Tibial artery (tissue), 4 donors: ENCODE data around the gene FLII.

Experiments
- DNase-seq, 2 donors: peaks; one replicate each; pipeline ENCODE4 v3.0.0-alpha.2; 2019
- H3K27ac ChIP-seq, 2 donors: fragments of 200-600 bp; sonication (generic) in 1 of 2; 1 replicate in 1 of 2; 2 replicates in 1 of 2; pipeline ENCODE4 v1.5.1; 2018 to 2019; ENCODE audit warnings: mild to moderate bottlenecking in 1 of 2
- H3K27me3 ChIP-seq, 2 donors: fragments of 200-600 bp; sonication (generic) in 1 of 2; one replicate each; pipeline versions ENCODE4 v1.5.1 to v1.6.0; 2016 to 2019
- H3K36me3 ChIP-seq, 3 donors: fragments of 200-600 bp; sonication (generic) in 2 of 3; one replicate each; pipeline ENCODE4 v1.5.1; 2016 to 2019; ENCODE audit warnings: mild to moderate bottlenecking in 2 of 3
- H3K4me1 ChIP-seq, 4 donors: fragments of 200-600 bp; sonication (generic) in 2 of 4; 1 replicate in 3 of 4; 2 replicates in 1 of 4; pipeline ENCODE4 v1.5.1; 2016 to 2019
- H3K4me3 ChIP-seq, 2 donors: fragments of 200-600 bp; sonication (generic) in 1 of 2; 1 replicate in 1 of 2; 2 replicates in 1 of 2; pipeline ENCODE4 v1.5.1; 2018 to 2019; ENCODE audit warnings: mild to moderate bottlenecking in 2 of 2
- H3K9me3 ChIP-seq, 3 donors: fragments of 200-600 bp; sonication (generic) in 1 of 3; one replicate each; pipeline ENCODE4 v1.5.1; 2016 to 2019
- CTCF ChIP-seq, 2 experiments: fragments of 200-600 bp in 1 of 2; fragments of 450-650 bp in 1 of 2; IDR thresholded peaks; one replicate each; pipeline ENCODE4 v1.5.1; 2017 to 2019; ENCODE audit warnings: antibody characterized with exemption in 2 of 2, mild to moderate bottlenecking in 1 of 2, moderate library complexity in 1 of 2
- intact Hi-C: fragments of 100-400 bp; cut with DNase I; formaldehyde crosslinking; loops from one replicate; pipeline ENCODE4 v1.15.0; 2023; ENCODE audit warnings: low total_unique reads

The FLII gene

DNA sequence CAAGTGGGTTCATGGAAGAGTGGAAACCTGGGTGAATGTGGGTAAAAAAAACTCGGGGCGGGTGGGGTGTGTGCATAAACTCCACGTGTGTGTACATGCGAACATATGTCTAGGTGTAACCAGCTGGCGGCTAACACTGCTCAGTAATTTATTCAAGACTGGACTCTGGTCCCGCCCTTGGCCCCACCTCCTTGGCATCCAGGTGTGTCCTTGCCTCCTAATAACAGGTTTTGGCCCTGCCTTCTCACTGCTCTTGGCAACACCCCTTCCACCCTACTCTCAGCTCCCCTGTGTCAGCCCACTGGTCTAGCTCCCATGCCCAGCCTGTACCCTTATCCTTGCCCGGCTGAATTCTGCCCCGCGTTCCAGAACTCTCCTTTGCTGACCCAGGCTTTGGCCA is 8.3 kb downstream of the FLII start:
- no peak for TF ChIP-seq CTCF (IDR thresholded peaks at IDR 0.05)
- no peak for DNase-seq
- Histone ChIP-seq H3K36me3 (peaks cover 81 to 100% (median 97%) of the 10 kb centered on the region in 3 donors), H3K4me1 (peaks cover 0 to 24% (median 0%) of the 10 kb centered on the region in 4 donors), H3K9me3 (no peaks in the 10 kb centered on the region), H3K4me3 (no peak overlapping the region), H3K27ac (no peak overlapping the region), H3K27me3 (no peaks in the 10 kb centered on the region)
- intact Hi-C loops: no loop called here

DNA sequence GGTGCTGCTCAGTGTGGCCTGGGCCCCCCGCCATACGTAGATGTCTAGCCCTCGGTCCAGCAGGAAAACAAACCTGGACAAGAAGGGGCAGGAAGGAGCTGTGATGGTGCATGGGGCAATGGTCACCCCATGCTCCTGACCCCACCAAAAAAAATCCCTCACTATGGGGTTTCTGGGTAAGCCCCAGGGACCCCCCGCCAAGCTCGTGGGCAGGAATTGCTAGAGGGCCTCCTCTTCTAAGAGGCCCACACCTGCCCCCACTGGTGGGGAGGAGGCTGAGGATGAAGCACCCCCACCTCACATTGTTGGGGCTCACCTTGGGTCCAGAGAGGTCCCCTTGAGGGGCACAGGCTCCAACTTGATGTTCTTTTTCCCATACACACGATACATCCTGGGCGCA is 9.7 kb downstream of the FLII start:
- no peak overlapping the region for H3K27ac ChIP-seq

DNA sequence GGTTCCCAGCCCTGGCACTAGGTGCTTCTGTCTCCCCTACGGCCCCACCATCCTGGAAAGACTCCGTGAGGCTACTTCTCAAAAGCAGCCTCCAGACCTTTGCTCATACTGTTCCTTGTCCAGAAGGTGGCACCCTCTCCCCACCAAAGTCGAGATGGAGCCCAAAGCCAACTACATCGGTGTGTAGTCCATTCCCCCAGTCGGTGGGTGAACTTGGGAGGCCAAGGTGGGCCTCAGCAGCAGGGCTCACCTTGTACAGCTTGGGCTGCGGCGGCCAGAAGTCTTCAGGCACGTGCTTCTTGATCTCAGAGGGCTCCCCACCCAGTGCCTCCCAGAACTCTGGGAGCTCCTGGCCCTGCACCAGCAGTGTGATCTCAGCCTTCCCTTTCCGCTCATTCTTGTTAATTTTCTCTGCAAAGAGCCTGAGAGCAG is 10.2 kb downstream of the FLII start:
- Histone ChIP-seq H3K9me3 (no peaks in the 10 kb centered on the region), H3K27ac (no peak overlapping the region), H3K36me3 (peaks cover 68 to 100% (median 96%) of the 10 kb centered on the region in 3 donors), H3K27me3 (no peaks in the 10 kb centered on the region), H3K4me3 (no peak overlapping the region), H3K4me1 (peaks cover 0 to 18% (median 0%) of the 10 kb centered on the region in 4 donors)
- intact Hi-C loops: no loop called here
- peak; percentile 59 to 63 for TF ChIP-seq CTCF (IDR thresholded peaks at IDR 0.05)
- DNase-seq: peak; percentile 48 to 79

More for the DNA sequence above, 9.7 kb downstream of the FLII start:
- Histone ChIP-seq H3K9me3 (no peaks in the 10 kb centered on the region), H3K4me1 (peaks cover 0 to 23% (median 0%) of the 10 kb centered on the region in 4 donors), H3K27me3 (no peaks in the 10 kb centered on the region), H3K36me3 (peaks cover 73 to 100% (median 96%) of the 10 kb centered on the region in 3 donors), H3K4me3 (no peak overlapping the region)
- DNase-seq: no peak
- intact Hi-C loops: no loop called here
- no peak for TF ChIP-seq CTCF (IDR thresholded peaks at IDR 0.05)

- Histone ChIP-seq H3K9me3 (no peaks in the 10 kb centered on the region), H3K27me3 (no peaks in the 10 kb centered on the region), H3K36me3 (peaks cover 61 to 100% (median 90%) of the 10 kb centered on the region in 3 donors), H3K27ac (no peak overlapping the region), H3K4me1 (peaks cover 0 to 14% (median 0%) of the 10 kb centered on the region in 4 donors), H3K4me3 (no peak overlapping the region)
- intact Hi-C loops: no loop called here
- no peak for TF ChIP-seq CTCF (IDR thresholded peaks at IDR 0.05)
- no peak for DNase-seq
These were observed 10.9 kb downstream of the FLII start for GRCh38 chr17:18247613-18248001.

DNA sequence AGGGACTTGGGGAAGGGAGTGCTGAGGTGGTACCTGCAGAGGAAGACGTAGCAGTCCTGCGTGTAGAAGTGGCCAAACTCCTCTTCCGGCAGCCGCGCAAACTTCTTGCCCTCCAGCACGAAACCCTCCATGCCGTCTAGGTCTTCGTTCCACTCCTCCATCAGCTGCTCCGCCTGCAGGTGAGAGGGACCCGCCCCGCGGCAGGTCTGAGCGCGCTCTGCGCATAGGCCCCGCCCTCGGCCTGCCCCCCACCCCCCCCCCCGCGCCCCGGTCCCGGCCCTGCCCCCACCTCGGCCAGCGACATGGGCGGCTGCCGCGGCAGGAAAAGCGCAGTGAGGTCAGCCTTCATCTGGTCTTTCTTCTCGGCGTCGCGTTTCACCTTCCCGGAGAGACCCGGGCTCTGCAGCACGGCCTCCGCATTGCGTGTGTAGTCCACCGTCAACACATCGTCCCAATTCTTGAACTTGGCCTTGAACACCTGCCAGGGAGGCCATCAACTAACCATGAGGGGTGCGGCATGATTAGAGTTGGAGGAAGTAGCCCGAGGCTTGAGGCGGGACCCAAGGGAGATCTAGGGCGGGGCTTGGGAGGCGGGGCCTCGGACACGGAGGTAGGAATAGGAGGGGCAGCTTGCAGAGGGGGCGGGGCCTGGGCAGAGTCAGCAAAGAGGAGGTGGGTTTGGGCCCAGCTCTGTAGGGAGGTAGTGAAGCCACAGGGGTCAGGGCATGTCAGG is 11.5 kb downstream of the FLII start:
- TF ChIP-seq CTCF (IDR thresholded peaks at IDR 0.05): no peak
- H3K9me3 ChIP-seq: no peaks in the 10 kb centered on the region
- intact Hi-C loops: no loop called here
- H3K36me3 ChIP-seq: peaks cover 55 to 100% (median 84%) of the 10 kb centered on the region in 3 donors
- no peaks in the 10 kb centered on the region for H3K27me3 ChIP-seq
- H3K4me1 ChIP-seq: peaks cover 0 to 14% (median 0%) of the 10 kb centered on the region in 4 donors
- no peak overlapping the region for H3K27ac ChIP-seq
- no peak overlapping the region for H3K4me3 ChIP-seq
- DNase-seq: no peak
